Activated B cell treated with CpG ODN at 0.5 μM for 24 hours (primary cell): ENCODE measurements around the gene RNF186. TPM values are rescaled to one million over a fixed set of nuclear protein-coding genes. Genes with fewer than 3 reads are reported as not detected.

Experiments
- ATAC-seq: fragments of 200-7000 bp; cut with Tn5 transposase; one replicate; pipeline ENCODE4 v1.10.0; 2021; ENCODE audit warnings: low read depth, mild to moderate bottlenecking, moderate library complexity
- CTCF ChIA-PET: fragments of 350-600 bp; sonication (Branson Sonifier 250); formaldehyde crosslinking; loops from one replicate; lab custom pipeline; 2021; ENCODE audit warnings: antibody characterized with exemption; lab: Charles Lee
- POLR2A ChIA-PET: fragments of 350-600 bp; sonication (Branson Sonifier 250); formaldehyde crosslinking; loops from one replicate; lab custom pipeline; 2021; ENCODE audit warnings: antibody characterized with exemption; lab: Charles Lee
- DNase-seq: peaks from one replicate; pipeline ENCODE4 v3.0.0; 2022
- H3K27ac Mint-ChIP-seq: one replicate; pipeline ENCODE4 v1.8.0; 2020; ENCODE audit warnings: mixed read lengths
- H3K27me3 Mint-ChIP-seq: one replicate; pipeline ENCODE4 v1.8.0; 2021; ENCODE audit warnings: mixed read lengths
- H3K36me3 Mint-ChIP-seq: one replicate; pipeline ENCODE4 v1.8.0; 2021; ENCODE audit warnings: low read depth, mixed read lengths
- H3K4me1 Mint-ChIP-seq: one replicate; pipeline ENCODE4 v1.8.0; 2021; ENCODE audit warnings: mixed read lengths
- H3K4me3 Mint-ChIP-seq: one replicate; pipeline ENCODE4 v1.8.0; 2020; ENCODE audit warnings: mild to moderate bottlenecking, mixed read lengths
- H3K9me3 Mint-ChIP-seq: one replicate; pipeline ENCODE4 v1.8.0; 2020; ENCODE audit warnings: mixed read lengths
- intact Hi-C: fragments of 100-400 bp; cut with micrococcal nuclease; formaldehyde crosslinking; loops from one replicate; pipeline ENCODE4 v1.15.1; 2024
- total RNA-seq: library from RNA; stranded (reverse); gene quantifications from 2 replicates; pipeline ENCODE4 v1.2.3, GENCODE V29; 2022
- TF ChIP-seq, protein P1 (sequence below): fragments of 200-600 bp; IDR thresholded peaks from one replicate; pipeline ENCODE4 v1.8.0; 2022; ENCODE audit warnings: antibody characterized with exemption, mild to moderate bottlenecking

Gene RNF186
- total RNA-seq, 1 donor from 2014 or later: not detected

DNA sequence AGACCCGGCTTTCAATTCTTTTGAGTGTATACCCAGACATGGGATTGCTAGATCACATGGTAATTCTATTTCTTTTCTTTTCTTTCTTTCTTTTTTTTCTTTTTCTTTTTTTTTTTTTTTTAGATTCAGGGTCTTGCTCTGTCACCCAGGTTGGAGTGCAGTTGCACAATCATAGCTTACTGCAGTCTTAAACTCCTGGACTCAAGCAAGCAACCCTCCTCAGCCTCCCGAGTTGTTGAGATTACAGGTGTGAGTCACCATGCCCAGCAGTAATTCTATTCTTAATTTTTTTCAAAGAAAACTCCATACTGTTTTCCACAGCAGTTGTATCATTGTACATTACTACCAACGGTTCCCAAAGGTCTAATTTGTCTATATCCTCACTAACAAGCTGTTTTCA is 13.5 kb upstream of the RNF186 start:
- Mint-ChIP-seq H3K27ac (no peak overlapping the region), H3K4me1 (no peaks in the 10 kb centered on the region), H3K27me3 (peaks cover 40% of the 10 kb centered on the region), H3K4me3 (no peak overlapping the region), H3K9me3 (no peaks in the 10 kb centered on the region), H3K36me3 (no peaks in the 10 kb centered on the region)
- ChIA-PET CTCF (no interaction called here), POLR2A (no interaction called here)
- DNase-seq: no peak
- intact Hi-C loops: no loop called here
- TF ChIP-seq, protein P1, sequence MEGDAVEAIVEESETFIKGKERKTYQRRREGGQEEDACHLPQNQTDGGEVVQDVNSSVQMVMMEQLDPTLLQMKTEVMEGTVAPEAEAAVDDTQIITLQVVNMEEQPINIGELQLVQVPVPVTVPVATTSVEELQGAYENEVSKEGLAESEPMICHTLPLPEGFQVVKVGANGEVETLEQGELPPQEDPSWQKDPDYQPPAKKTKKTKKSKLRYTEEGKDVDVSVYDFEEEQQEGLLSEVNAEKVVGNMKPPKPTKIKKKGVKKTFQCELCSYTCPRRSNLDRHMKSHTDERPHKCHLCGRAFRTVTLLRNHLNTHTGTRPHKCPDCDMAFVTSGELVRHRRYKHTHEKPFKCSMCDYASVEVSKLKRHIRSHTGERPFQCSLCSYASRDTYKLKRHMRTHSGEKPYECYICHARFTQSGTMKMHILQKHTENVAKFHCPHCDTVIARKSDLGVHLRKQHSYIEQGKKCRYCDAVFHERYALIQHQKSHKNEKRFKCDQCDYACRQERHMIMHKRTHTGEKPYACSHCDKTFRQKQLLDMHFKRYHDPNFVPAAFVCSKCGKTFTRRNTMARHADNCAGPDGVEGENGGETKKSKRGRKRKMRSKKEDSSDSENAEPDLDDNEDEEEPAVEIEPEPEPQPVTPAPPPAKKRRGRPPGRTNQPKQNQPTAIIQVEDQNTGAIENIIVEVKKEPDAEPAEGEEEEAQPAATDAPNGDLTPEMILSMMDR: no peak
- no peak for ATAC-seq

DNA sequence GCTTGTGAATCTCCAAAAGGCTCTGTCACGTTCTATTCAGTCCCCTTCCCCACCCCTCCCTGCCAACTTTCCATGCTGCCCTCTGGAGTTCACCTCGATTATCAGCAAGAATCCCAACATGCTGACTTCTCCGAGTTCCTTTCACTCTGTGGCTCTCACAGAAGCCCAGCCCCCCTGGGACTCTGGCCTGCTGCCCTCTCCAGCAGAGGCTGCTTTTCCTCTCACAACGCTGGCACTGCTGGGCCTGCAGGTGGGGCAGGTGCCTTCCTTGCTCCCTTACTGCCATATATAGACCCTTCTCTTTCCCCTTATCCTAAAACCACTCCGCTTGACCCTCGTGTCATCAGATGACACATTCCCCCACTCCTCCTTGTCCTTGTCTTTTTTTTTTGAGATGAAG is 10.2 kb upstream of the RNF186 start:
- Mint-ChIP-seq H3K27me3 (peaks cover 19% of the 10 kb centered on the region), H3K9me3 (no peaks in the 10 kb centered on the region), H3K4me3 (no peak overlapping the region), H3K4me1 (no peaks in the 10 kb centered on the region), H3K27ac (no peak overlapping the region), H3K36me3 (no peaks in the 10 kb centered on the region)
- DNase-seq (no peak), ATAC-seq (no peak)
- intact Hi-C loops: no loop called here
- ChIA-PET POLR2A (no interaction called here), CTCF (no interaction called here)
- TF ChIP-seq, protein P1: no peak

DNA sequence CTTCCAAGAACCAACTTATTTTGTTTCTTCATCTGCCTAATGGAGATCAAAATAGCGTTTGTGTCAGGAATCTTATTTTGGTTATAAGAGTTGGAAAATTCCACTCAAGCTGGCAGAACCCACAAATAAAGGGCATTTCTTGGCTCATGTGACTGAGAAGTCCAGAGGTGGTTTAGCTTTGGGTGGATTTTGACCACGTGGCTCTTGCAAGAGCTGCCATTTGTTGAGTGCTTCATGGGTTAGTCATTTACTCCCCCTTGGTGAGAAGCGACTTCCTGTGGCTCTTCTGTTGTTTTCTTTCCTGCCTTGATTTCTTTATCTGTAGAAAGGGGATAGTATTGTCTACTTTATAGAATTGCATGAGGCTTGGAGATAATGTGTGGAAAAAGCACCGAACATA is 9.5 kb upstream of the RNF186 start:
- no peak for ATAC-seq
- H3K4me3 Mint-ChIP-seq: no peak overlapping the region
- H3K27me3 Mint-ChIP-seq: peaks cover 19% of the 10 kb centered on the region
- CTCF ChIA-PET: no interaction called here
- no peaks in the 10 kb centered on the region for H3K4me1 Mint-ChIP-seq
- no peaks in the 10 kb centered on the region for H3K9me3 Mint-ChIP-seq
- H3K36me3 Mint-ChIP-seq: no peaks in the 10 kb centered on the region
- intact Hi-C loops: no loop called here
- H3K27ac Mint-ChIP-seq: no peak overlapping the region
- TF ChIP-seq, protein P1: no peak
- POLR2A ChIA-PET: no interaction called here
- DNase-seq: no peak

DNA sequence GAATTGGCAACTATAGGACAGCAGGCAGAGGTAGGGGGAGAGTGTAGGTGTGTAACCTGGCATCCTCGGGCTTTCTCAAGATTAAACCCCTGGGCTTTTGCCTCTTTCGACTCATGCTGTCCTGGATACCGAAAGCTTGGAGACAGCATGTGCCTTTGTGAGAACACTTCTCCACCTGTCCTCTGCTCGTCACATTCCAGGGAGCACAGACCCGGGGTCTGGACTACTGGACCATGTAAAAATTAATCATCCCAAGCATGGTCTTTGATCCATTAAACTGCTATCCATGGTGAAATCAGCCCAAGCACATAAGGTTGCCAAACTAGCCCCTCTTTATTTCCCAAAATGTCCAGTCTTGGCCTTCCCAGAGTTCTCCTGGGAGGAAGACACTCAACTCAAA is 9.0 kb upstream of the RNF186 start:
- ChIA-PET CTCF (no interaction called here), POLR2A (no interaction called here)
- ATAC-seq (no peak), DNase-seq (no peak)
- TF ChIP-seq, protein P1: no peak
- Mint-ChIP-seq H3K9me3 (no peaks in the 10 kb centered on the region), H3K36me3 (no peaks in the 10 kb centered on the region), H3K27ac (no peak overlapping the region), H3K4me1 (no peaks in the 10 kb centered on the region), H3K27me3 (peaks cover 16% of the 10 kb centered on the region), H3K4me3 (no peak overlapping the region)
- intact Hi-C loops: no loop called here

DNA sequence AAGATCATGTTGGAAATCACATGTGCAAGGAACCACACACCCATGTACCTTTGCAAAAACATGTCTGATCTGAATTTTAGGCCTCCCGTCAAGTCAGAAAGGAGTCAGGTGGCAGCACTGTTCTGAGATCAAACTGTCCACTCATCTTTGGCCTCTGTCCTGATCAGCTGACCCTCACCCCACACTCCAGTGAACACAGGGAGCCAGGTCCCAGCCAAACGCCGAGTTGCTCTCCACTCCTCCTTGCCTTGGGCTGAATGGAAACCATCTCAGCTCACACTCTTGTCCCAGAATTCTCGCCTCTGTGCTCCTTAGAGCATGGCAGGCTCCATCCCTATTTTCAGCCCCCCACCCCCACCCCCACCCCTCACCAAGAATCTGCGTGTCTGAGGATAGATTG is 4.6 kb upstream of the RNF186 start:
- ATAC-seq (no peak), DNase-seq (no peak)
- ChIA-PET POLR2A (no interaction called here), CTCF (no interaction called here)
- Mint-ChIP-seq H3K27me3 (peaks cover 13% of the 10 kb centered on the region), H3K9me3 (no peaks in the 10 kb centered on the region), H3K36me3 (no peaks in the 10 kb centered on the region), H3K4me1 (no peaks in the 10 kb centered on the region), H3K4me3 (no peak overlapping the region), H3K27ac (no peak overlapping the region)
- TF ChIP-seq, protein P1: no peak
- intact Hi-C loops: no loop called here
